Iris pigment epithelial cell (primary cell): Measurements from ENCODE around the gene STK11.

Source experiments
- DNase-seq: peaks from one replicate; pipeline ENCODE4 v3.0.0-alpha.2; 2011; ENCODE audit warnings: low read depth

Gene STK11

GRCh38 chr19:1210227-1210538, 4.6 kb downstream of the STK11 start:
- no peak for DNase-seq

DNA sequence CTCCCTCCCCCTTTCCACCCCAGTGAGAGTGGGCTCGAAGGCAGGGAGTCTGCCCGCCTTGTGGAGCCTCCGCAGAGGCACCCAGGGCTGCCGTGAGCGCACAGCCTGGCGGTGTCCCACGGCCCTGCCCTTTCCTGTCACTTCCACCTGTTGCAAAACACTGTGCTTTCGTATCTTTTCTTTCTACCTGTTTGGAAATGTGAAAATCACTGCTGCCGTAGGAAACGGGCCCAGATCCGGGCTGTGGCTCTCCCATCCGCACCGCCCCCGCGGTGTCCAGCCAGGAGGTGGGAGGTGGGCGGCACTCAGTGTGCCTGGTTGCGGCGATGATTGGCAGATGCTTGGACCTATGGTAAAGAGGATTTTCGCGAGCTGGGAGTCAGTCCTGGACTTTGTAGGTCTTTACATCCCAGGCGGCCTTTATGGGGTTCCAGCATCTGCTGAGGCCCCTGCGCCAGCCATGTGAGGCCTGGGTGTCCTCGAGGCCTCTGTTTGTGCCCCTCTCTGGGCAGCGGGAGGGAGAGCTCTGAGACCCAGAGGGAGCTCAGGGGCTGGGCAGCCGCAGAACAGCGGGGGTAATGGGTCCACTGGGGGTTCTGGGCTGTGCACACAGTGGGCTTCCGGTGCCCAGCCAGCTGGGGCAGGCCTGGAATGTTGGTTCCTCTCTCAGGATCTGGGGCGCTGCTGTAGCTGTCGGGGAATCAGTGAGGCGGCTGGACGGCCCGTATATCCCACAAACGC, 6.1 kb downstream of the STK11 start:
- no peak for DNase-seq

- peak; percentile 90 for DNase-seq
Measured at GRCh38 chr19:1213391-1214286, 8.1 kb downstream of the STK11 start.

DNA sequence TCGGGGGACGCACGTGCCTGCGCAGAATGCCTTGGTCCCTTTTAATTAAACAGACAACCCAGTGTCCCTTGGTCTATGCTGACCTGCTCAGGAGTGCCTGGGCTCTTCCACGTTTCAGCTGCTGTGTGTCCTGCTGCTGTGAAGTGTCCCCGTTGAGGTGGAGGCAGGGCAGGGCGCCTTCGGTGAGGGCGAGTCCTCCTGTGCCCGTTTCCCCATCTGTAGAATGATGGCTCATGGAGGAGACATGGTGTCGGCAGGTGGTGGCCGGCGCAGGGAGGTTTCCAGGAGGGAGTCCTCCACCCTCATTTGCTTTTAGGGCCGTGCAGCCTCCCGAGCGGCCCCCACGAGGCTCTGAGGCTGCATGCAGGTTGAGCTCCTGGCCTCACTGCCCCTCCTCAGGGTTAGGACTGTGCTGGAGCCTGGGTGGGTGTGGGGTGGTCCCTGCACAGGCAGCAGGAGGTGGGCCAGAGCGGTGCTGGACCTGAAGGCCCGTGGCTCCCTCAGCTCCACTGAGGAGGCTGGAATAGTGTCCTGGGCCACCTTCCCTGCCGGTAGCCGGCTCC, 8.8 kb downstream of the STK11 start:
- no peak for DNase-seq

- no peak for DNase-seq
Measured at GRCh38 chr19:1214862-1215731, 9.5 kb downstream of the STK11 start.

- DNase-seq: no peak
Measured at GRCh38 chr19:1216756-1217155, 11.2 kb downstream of the STK11 start.

DNA sequence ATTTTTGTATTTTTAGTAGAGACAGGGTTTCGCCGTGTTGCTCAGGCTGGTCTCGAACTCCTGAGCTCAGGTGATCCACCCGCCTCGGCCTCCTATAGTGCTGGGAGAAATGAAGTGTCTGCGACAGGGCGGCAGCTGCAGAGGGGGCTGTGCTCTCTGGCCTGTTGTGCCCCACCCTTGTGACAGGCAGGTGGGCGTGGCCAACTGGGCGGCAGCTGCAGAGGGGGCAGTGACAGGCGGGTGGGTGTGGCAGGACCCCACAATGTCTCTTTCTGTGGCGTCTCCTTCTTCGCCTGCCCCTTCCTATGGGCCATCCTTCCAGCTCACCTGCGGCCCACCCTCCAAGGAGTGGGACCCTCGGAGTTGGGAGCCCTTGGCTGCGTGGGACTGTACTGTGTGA, 11.8 kb downstream of the STK11 start:
- no peak for DNase-seq

DNA sequence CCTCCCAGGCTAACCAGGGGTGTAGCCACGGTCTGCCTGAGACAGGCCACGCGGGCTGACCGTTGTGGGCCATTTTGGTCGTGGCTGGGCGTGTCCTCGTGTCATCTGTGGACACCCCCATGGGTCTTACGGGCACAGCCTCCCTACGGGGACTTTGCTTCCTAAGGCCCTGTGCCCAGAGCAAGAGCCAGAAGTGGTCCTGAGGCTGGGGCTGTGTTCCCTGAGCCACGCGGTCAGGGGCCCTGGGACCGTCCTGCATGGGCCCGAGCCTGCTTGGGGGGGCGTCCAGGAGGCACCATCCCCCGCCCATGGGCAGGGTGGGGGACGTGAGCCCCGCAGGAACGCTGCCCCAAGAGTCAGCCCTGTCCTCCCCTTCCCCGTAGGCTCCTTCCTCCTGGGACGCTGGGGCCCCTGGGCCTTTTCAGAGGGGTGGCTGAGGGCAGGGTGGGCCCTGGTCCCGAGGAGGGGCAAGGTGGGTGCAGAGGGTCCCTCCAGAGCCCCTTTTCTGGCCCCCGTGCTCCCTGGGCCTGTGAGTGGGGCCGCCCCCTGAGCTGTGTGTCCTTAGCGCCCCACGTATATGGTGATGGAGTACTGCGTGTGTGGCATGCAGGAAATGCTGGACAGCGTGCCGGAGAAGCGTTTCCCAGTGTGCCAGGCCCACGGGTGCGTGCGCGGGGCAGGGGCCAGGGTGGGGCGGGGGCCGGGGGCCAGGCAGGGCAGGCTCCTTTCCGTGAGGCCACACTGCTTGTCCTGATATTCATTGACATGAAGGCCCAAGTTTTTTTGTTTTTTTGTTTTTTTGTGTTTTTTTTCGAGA, 13.4 kb downstream of the STK11 start:
- no peak for DNase-seq

DNA sequence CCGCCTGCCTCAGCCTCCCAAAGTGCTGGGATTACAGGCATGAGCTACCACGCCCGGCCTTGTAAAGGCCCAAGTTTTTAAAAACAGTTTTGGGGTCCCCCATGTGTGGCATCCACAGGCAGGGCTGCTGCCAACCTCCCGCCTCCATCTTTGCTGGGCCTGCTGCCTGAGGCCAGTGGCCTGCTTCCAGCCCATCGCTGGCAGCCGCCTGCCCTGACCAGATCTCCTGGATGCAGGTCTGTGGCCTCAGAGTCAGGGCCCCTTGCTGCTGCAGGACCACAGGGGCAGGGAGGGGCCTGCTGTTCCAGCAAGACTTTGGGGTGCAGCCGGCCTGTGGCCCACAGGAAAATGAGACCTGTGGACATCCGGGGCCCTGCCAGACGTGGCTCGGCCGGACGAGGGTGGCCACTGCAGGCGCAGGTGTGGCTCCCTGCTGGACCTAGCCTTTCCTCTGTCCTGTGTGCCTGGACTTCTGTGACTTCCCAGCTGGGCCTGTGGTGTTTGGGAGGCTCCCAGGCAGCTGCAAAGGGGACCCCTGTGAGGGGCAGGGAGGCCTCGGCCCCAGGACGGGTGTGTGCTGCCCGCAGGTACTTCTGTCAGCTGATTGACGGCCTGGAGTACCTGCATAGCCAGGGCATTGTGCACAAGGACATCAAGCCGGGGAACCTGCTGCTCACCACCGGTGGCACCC, 14.4 kb downstream of the STK11 start:
- no peak for DNase-seq

DNA sequence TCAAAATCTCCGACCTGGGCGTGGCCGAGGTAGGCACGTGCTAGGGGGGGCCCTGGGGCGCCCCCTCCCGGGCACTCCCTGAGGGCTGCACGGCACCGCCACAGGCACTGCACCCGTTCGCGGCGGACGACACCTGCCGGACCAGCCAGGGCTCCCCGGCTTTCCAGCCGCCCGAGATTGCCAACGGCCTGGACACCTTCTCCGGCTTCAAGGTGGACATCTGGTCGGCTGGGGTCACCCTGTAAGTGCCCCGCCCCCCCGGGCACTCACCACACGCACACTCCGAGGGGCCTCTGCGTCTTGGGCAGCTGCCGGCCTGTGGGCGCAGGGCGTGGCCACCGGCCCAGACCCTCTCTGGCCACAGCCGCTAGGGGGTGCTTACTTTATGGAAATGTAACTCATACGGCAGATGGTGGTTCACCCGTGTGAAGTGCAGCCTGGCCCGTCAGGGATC, 14.9 kb downstream of the STK11 start:
- no peak for DNase-seq

DNA sequence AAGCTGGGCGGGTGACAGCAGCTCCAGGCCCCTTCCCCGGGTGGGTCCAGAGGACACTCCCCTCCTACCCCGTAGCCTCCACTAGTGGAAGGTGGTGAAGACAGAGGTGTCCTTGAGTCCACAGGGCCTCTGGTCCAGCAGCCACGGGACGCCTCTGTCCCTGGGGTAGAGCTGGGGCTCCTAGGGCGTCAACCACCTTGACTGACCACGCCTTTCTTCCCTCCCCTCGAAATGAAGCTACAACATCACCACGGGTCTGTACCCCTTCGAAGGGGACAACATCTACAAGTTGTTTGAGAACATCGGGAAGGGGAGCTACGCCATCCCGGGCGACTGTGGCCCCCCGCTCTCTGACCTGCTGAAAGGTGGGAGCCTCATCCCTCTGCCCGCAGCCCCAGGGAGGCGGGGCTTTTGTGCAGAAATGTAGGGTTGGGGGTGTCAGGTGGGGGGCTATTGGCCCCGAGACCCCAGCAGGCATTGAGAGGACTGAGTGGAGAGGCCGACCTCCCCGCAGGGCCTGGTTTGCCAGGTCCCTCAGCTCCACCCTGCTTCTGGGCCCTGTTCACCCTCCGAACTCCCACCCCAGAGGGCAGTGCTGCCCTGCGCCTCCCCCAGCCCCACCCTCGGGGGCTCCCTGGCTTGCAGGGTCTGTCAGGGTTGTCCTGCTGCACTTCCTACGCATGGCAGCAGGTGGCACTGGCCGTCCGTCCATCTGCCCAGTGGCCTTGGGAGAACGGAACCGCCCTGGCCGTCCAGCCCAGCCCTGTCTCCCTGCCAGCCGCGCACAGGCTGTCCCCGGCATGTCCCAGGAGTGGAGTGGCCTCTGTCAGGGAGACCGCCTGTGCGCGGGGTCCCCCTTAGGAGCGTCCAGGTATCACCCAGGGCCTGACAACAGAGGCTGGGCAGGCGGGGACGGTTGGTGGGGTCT, 15.7 kb downstream of the STK11 start:
- peak; percentile 46 for DNase-seq

- no peak for DNase-seq
Measured at GRCh38 chr19:1221904-1222255, 16.3 kb downstream of the STK11 start.

DNA sequence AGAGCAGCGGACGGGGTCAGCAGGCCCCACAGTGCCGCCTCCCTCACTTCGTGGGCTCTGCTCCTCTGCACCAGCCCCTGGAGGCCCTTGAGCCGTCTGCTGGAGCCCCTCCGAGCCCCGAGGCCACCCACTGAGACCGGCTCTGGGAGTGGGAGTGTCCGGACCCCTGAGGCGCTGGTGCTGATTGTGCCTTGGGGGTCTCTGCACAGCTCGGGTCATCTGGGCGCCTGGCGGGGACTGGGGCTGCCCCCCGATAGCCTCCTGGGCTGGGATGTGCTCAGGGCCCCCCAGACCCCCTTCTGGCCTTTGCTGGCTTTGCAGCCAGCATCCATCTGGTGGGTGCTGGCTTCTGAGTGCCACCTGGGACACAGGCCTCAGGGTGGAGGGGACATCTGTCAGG, 16.8 kb downstream of the STK11 start:
- no peak for DNase-seq

DNA sequence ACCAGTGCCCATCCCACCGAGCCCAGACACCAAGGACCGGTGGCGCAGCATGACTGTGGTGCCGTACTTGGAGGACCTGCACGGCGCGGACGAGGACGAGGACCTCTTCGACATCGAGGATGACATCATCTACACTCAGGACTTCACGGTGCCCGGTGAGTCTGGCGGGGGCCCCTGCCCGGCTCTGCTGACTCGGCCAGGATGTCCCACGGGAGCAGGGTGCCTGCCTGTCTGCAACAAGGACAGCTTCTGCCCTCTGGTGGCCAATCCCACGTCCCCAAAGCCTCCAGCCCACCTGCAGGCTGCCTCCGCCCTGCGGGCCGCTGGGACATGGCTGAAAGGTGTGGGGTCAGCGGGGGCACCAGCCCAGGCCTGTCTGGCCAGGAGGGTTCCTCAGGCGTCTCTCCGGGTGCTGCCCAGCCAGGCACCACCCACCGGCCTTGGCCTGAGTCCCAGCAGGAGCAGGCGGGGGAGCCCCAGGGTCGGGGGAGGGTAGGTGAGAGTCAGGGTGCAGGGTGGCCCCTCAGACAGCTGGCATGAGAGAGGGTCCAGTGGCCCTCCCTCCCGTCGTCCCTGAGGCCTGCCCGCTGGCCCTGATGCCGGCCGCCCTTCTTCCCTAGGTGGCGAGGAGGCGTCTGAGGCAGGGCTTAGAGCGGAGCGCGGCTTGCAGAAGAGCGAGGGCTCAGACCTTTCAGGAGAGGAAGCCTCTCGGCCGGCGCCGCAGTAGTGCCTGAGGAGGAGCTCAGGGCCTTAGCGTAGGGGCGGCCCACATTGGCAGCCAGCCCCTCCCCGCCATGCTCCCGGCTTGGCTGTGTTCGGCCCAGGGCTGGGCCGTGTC, 17.7 kb downstream of the STK11 start:
- DNase-seq: peak; percentile 44

GRCh38 chr19:1224047-1224825, 18.7 kb downstream of the STK11 start:
- no peak for DNase-seq

- no peak for DNase-seq
Measured at GRCh38 chr19:1224847-1225246, 19.3 kb downstream of the STK11 start.

GRCh38 chr19:1225440-1226226, 20.1 kb downstream of the STK11 start:
- peak; percentile 33 for DNase-seq
